Neural cell (in vitro differentiated cells): ENCODE data around the gene HS3ST3B1.

Experiments
- CTCF ChIP-seq: fragments of 450-650 bp; IDR thresholded peaks from 2 replicates; pipeline ENCODE4 v1.5.1; 2014; ENCODE audit warnings: antibody characterized with exemption, mild to moderate bottlenecking, moderate library complexity; ENCODE audit not compliant: poor library complexity, severe bottlenecking
- MXI1 ChIP-seq: fragments of 450-650 bp; conservative IDR thresholded peaks from 2 replicates; pipeline ENCODE4 v1.6.1; 2014; ENCODE audit warnings: antibody characterized with exemption, mild to moderate bottlenecking; ENCODE audit not compliant: poor library complexity, severe bottlenecking
- POLR2AphosphoS5 ChIP-seq: IDR thresholded peaks from 2 replicates; pipeline ENCODE4 v1.6.1; 2012
- REST ChIP-seq: IDR thresholded peaks from 2 replicates; pipeline ENCODE4 v1.6.1; 2012; ENCODE audit warnings: borderline replicate concordance

GRCh38 chr17:14307560-14308024 is 6.7 kb downstream of the HS3ST3B1 start:
- TF ChIP-seq CTCF = no peak
- no peak for TF ChIP-seq POLR2AphosphoS5
- no peak for TF ChIP-seq MXI1
- no peak for TF ChIP-seq REST
